Measurements from ENCODE around the gene PTCH2.

DNA sequence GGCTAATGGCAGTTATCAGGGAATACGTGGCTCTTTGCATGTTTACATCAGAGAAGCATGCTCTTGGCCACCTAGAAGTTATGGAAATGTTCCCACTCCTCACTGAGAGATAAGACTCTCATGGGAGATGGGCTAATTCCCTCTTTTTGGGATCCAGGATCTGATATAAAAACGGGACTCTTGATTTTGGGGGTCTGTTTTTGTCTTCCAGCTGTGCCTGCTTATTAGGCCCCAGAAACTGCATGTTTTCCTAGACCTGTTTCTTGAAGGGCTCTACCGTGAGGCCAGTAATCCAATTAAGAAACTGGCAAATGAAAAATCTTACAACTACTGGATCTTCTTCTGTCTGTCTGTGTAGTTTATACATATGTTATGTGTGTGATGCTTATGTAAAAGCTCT is 47.0 kb upstream of the PTCH2 start:
- TF ChIP-seq CTCF (IDR thresholded peaks at IDR 0.05) (no peak), POLR2AphosphoS5 (IDR thresholded peaks at IDR 0.05) (no peak), POLR2A (IDR thresholded peaks at IDR 0.05) (no peak)

All from prostate gland (tissue), 2 donors.